H1 (cell line): ENCODE measurements around the gene EPHA8. TPM values are rescaled to one million over a fixed set of nuclear protein-coding genes. Genes with fewer than 3 reads are reported as not detected.

Experiments
- CTCF ChIA-PET: fragments of 300-600 bp; sonication (Branson Sonifier 250); formaldehyde crosslinking; loops from one replicate; lab custom pipeline; 2021; ENCODE audit not compliant: partially characterized antibody; lab: Charles Lee
- POLR2A ChIA-PET: fragments of 300-600 bp; sonication (Branson Sonifier 250); formaldehyde crosslinking; loops from one replicate; lab custom pipeline; 2021; ENCODE audit warnings: inconsistent platforms; ENCODE audit not compliant: partially characterized antibody; lab: Charles Lee
- DNase-seq, 2 experiments: peaks; one replicate each; pipeline versions ENCODE4 v3.0.0 to v3.0.0-alpha.2; 2010 to 2022; ENCODE audit warnings: low spot score in 2 of 2, low read depth in 1 of 2, mixed read lengths in 1 of 2
- FAIRE-seq: peaks from 2 replicates; lab custom pipeline; 2011; peaks lifted over from hg19 to GRCh38; lab: Jason Lieb, UNC
- H2AFZ ChIP-seq: 2 replicates; pipeline ENCODE4 v1.8.1; 2012; ENCODE audit warnings: low read length, inconsistent platforms
- H2AK5ac ChIP-seq: 2 replicates; pipeline ENCODE4 v1.6.1; 2013; ENCODE audit warnings: low read depth, low read length
- H2BK120ac ChIP-seq: replicated peaks from 2 replicates; pipeline ENCODE3; 2013; ENCODE audit warnings: low read depth, low read length, inconsistent platforms
- H2BK12ac ChIP-seq: 2 replicates; pipeline ENCODE4 v1.6.1; 2013; ENCODE audit warnings: low read depth, low read length
- H2BK15ac ChIP-seq: 2 replicates; pipeline ENCODE4 v1.6.1; 2013; ENCODE audit warnings: low read length
- H2BK20ac ChIP-seq: 2 replicates; pipeline ENCODE4 v1.6.1; 2013; ENCODE audit warnings: low read length
- H2BK5ac ChIP-seq: 2 replicates; pipeline ENCODE4 v1.6.1; 2013; ENCODE audit warnings: low read depth, low read length
- H3K14ac ChIP-seq: 2 replicates; pipeline ENCODE4 v1.6.1; 2013; ENCODE audit warnings: inconsistent platforms; ENCODE audit not compliant: insufficient read length
- H3K18ac ChIP-seq: 2 replicates; pipeline ENCODE4 v1.6.1; 2013; ENCODE audit warnings: low read length; ENCODE audit errors: extremely low read depth
- H3K23ac ChIP-seq: 2 replicates; pipeline ENCODE4 v1.6.1; 2013; ENCODE audit warnings: inconsistent platforms; ENCODE audit not compliant: insufficient read length
- H3K23me2 ChIP-seq: 2 replicates; pipeline ENCODE4 v1.6.1; 2013; ENCODE audit warnings: low read depth, low read length
- H3K27ac ChIP-seq: 2 replicates; pipeline ENCODE4 v1.6.1; 2011; ENCODE audit warnings: low read depth, low read length, inconsistent platforms
- H3K27me3 ChIP-seq, 4 experiments: replicated peaks in 1 of 4; 1 replicate in 1 of 4; 2 replicates in 3 of 4; pipeline versions ENCODE4 v1.6.1 to v1.8.1; 2011 to 2013; ENCODE audit warnings: low read length in 3 of 4, mild to moderate bottlenecking in 3 of 4, inconsistent platforms in 2 of 4, mixed read lengths in 2 of 4, moderate library complexity in 1 of 4; ENCODE audit not compliant: control insufficient read depth in 3 of 4, insufficient read depth in 3 of 4; ENCODE audit errors: extremely low read depth in 1 of 4
- H3K36me3 ChIP-seq, 4 experiments: 2 replicates each; pipeline versions ENCODE4 v1.6.1 to v1.8.1; 2011 to 2013; ENCODE audit warnings: mild to moderate bottlenecking in 4 of 4, low read length in 3 of 4, moderate library complexity in 2 of 4, control low read depth in 1 of 4, inconsistent platforms in 1 of 4; ENCODE audit not compliant: insufficient read depth in 4 of 4, control insufficient read depth in 2 of 4
- H3K4ac ChIP-seq: replicated peaks from 2 replicates; pipeline ENCODE3; 2013; ENCODE audit warnings: low read length, low read depth, mixed read lengths, inconsistent platforms; ENCODE audit not compliant: insufficient read length
- H3K4me1 ChIP-seq, 4 experiments: replicated peaks in 1 of 4; 1 replicate in 1 of 4; 2 replicates in 3 of 4; pipeline versions ENCODE4 v1.6.1 to v1.8.1; 2011 to 2013; ENCODE audit warnings: low read length in 3 of 4, inconsistent platforms in 2 of 4, mixed read lengths in 1 of 4; ENCODE audit not compliant: insufficient read depth in 4 of 4, control insufficient read depth in 3 of 4
- H3K4me2 ChIP-seq, 2 experiments: 2 replicates each; pipeline versions ENCODE4 v1.6.1 to v1.8.1; 2011 to 2013; ENCODE audit warnings: low read depth in 2 of 2, low read length in 2 of 2, control low read depth in 1 of 2, inconsistent platforms in 1 of 2, mild to moderate bottlenecking in 1 of 2; ENCODE audit not compliant: insufficient read depth in 1 of 2
- H3K4me3 ChIP-seq, 4 experiments: fragments of 200-600, 300-600 bp in 1 of 4; sonication (generic), shearing (Covaris generic), sonication (Bioruptor Twin) in 1 of 4; 2 replicates each; pipeline versions ENCODE4 v1.5.1 to v1.8.1; 2011 to 2016; ENCODE audit warnings: low read length in 4 of 4, low read depth in 3 of 4, control low read depth in 2 of 4, inconsistent platforms in 2 of 4, mild to moderate bottlenecking in 2 of 4, mixed read lengths in 1 of 4, moderate library complexity in 1 of 4; ENCODE audit not compliant: insufficient read depth in 2 of 4; ENCODE audit errors: extremely low read depth in 1 of 4
- H3K56ac ChIP-seq: replicated peaks from 2 replicates; pipeline ENCODE3; 2013; ENCODE audit warnings: low read depth, mild to moderate bottlenecking, mixed read lengths, low read length, inconsistent platforms; ENCODE audit not compliant: insufficient read length
- H3K79me1 ChIP-seq: 2 replicates; pipeline ENCODE4 v1.6.1; 2013; ENCODE audit warnings: low read depth, low read length, control low read depth
- H3K79me2 ChIP-seq, 2 experiments: 2 replicates each; pipeline versions ENCODE4 v1.6.1 to v1.8.1; 2012 to 2013; ENCODE audit warnings: low read length in 2 of 2, mild to moderate bottlenecking in 2 of 2, inconsistent platforms in 1 of 2; ENCODE audit not compliant: insufficient read depth in 2 of 2, control insufficient read depth in 1 of 2
- H3K9ac ChIP-seq, 4 experiments: replicated peaks in 1 of 4; 1 replicate in 1 of 4; 2 replicates in 3 of 4; pipeline versions ENCODE4 v1.6.1 to v1.8.1; 2011 to 2013; ENCODE audit warnings: low read depth in 3 of 4, low read length in 3 of 4, control low read depth in 2 of 4, mild to moderate bottlenecking in 2 of 4, moderate library complexity in 2 of 4, inconsistent platforms in 1 of 4; ENCODE audit errors: extremely low read depth in 1 of 4
- H3K9me3 ChIP-seq, 2 experiments: 2 replicates each; pipeline versions ENCODE4 v1.6.1 to v1.8.1; 2012 to 2013; ENCODE audit warnings: mild to moderate bottlenecking in 2 of 2, moderate library complexity in 2 of 2, control low read depth in 1 of 2, inconsistent platforms in 1 of 2, low read depth in 1 of 2, low read length in 1 of 2, mixed read lengths in 1 of 2; ENCODE audit not compliant: insufficient read depth in 2 of 2
- H4K20me1 ChIP-seq, 2 experiments: replicated peaks in 1 of 2; 2 replicates each; pipeline versions ENCODE3 to v1.8.1; 2011 to 2013; ENCODE audit warnings: inconsistent platforms in 2 of 2, low read length in 2 of 2, mild to moderate bottlenecking in 1 of 2; ENCODE audit not compliant: insufficient read depth in 2 of 2, control insufficient read depth in 1 of 2
- H4K5ac ChIP-seq: 2 replicates; pipeline ENCODE4 v1.6.1; 2013; ENCODE audit warnings: low read length, low read depth, mixed read lengths, inconsistent platforms; ENCODE audit not compliant: insufficient read length
- H4K8ac ChIP-seq: 2 replicates; pipeline ENCODE4 v1.8.0; 2013; ENCODE audit warnings: mild to moderate bottlenecking, moderate library complexity, low read length, inconsistent platforms; ENCODE audit not compliant: insufficient read depth; ENCODE audit errors: extremely low read depth
- H4K91ac ChIP-seq: replicated peaks from 2 replicates; pipeline ENCODE3; 2013; ENCODE audit warnings: low read length, mixed read lengths, inconsistent platforms; ENCODE audit not compliant: insufficient read length
- CBX5 ChIP-seq: fragments of 300-800, 300-1000 bp; sonication (generic); IDR thresholded peaks from 2 replicates; pipeline ENCODE4 v1.7.1; 2016; ENCODE audit warnings: antibody characterized with exemption, low read length, low read depth
- CHD2 ChIP-seq: IDR thresholded peaks from 2 replicates; pipeline ENCODE4 v1.6.1; 2012; ENCODE audit warnings: low read length, improper control_type of control experiment
- GTF2F1 ChIP-seq: IDR thresholded peaks from 2 replicates; pipeline ENCODE4 v1.6.1; 2012; ENCODE audit warnings: low read depth, low read length, improper control_type of control experiment, borderline replicate concordance
- HDAC6 ChIP-seq: IDR thresholded peaks from one replicate; pipeline ENCODE4 v1.7.1; 2012; ENCODE audit warnings: low read depth, mild to moderate bottlenecking, inconsistent platforms, low read length, moderate library complexity
- JUND ChIP-seq: IDR thresholded peaks from 2 replicates; pipeline ENCODE4 v1.6.1; 2011; ENCODE audit warnings: mild to moderate bottlenecking, improper control_type of control experiment, low read length
- MAFK ChIP-seq: IDR thresholded peaks from 2 replicates; pipeline ENCODE4 v1.6.1; 2012; ENCODE audit warnings: low read depth, mild to moderate bottlenecking, improper control_type of control experiment, low read length
- NANOG ChIP-seq: IDR thresholded peaks from 2 replicates; pipeline ENCODE4 v1.6.1; 2011; ENCODE audit warnings: low read length, low read depth, mild to moderate bottlenecking, inconsistent platforms; ENCODE audit not compliant: insufficient read depth, poor library complexity, severe bottlenecking
- PHF8 ChIP-seq: fragments of 200-600 bp; sonication (generic); conservative IDR thresholded peaks from 2 replicates; pipeline ENCODE4 v1.7.1; 2012; ENCODE audit warnings: low read depth, mild to moderate bottlenecking, inconsistent platforms, low read length, moderate library complexity
- POLR2AphosphoS5 ChIP-seq: IDR thresholded peaks from 2 replicates; pipeline ENCODE4 v1.6.1; 2011; ENCODE audit warnings: low read depth, low read length
- RNF2 ChIP-seq: fragments of 200-900, 300-1000 bp; sonication (generic); IDR thresholded peaks from 2 replicates; pipeline ENCODE4 v1.7.1; 2016; ENCODE audit warnings: borderline replicate concordance, low read depth, mild to moderate bottlenecking, antibody characterized with exemption, low read length; ENCODE audit not compliant: poor library complexity, severe bottlenecking; ENCODE audit errors: missing control alignments
- SIX5 ChIP-seq: IDR thresholded peaks from 2 replicates; pipeline ENCODE4 v1.6.1; 2011; ENCODE audit warnings: mild to moderate bottlenecking, low read depth, low read length
- TBP ChIP-seq: IDR thresholded peaks from 2 replicates; pipeline ENCODE4 v1.6.1; 2011; ENCODE audit warnings: low read depth, low read length, improper control_type of control experiment
- TCF12 ChIP-seq: IDR thresholded peaks from 2 replicates; pipeline ENCODE4 v1.6.1; 2011; ENCODE audit warnings: low read depth, mild to moderate bottlenecking, low read length
- WGBS, 2 experiments: shearing (Covaris generic) in 1 of 2; methylation state at CpG; one replicate each; pipeline versions ENCODE4 v1.1.6 to v1.1.7; 2013 to 2015; ENCODE audit warnings: low lambda C conversion rate in 2 of 2, mixed read lengths in 2 of 2, inconsistent platforms in 1 of 2, low coverage in 1 of 2, missing lambda C conversion rate in 1 of 2; ENCODE audit not compliant: insufficient replicate concordance in 2 of 2, insufficient coverage in 1 of 2, insufficient read length in 1 of 2; ENCODE audit errors: extremely low coverage in 1 of 2, missing lambda C conversion rate in 1 of 2; 5-methylcytosine and 5-hydroxymethylcytosine counted together
- polyA plus RNA-seq, 7 experiments: library from polyadenylated mRNA; depleted of rRNA in 3 of 7; stranded (reverse) in 5 of 7; unstranded in 2 of 7; fragments of >200 nt in 5 of 7; fragments of 200-250 nt in 2 of 7; gene quantifications; 1 replicate in 5 of 7; 2 replicates in 1 of 7; 4 replicates in 1 of 7; pipeline versions ENCODE4 v1.2.1 to v1.2.3, GENCODE V29; 2011 to 2013; ENCODE audit warnings: missing spikeins in 2 of 7, mixed read lengths in 2 of 7
- total RNA-seq: library from RNA; stranded (reverse); fragmentation: NEBNext Ultra II Directional; extraction: Animal tissue kit (Norgen Biotek cat#: 25700); gene quantifications from 2 replicates; pipeline ENCODE4 v1.2.1, GENCODE V29; 2021
- TF ChIP-seq, protein P1 (sequence below): IDR thresholded peaks from 2 replicates; pipeline ENCODE4 v1.6.1; 2011; ENCODE audit warnings: low read depth, mild to moderate bottlenecking, low read length; ENCODE audit not compliant: insufficient read depth

The EPHA8 gene
- total and polyA plus RNA-seq, 2 of the 8 experiments (the other 6 are each of a cell fraction or from before 2014, with no cell fraction given), result 4.0 to 8.4 TPM

DNA sequence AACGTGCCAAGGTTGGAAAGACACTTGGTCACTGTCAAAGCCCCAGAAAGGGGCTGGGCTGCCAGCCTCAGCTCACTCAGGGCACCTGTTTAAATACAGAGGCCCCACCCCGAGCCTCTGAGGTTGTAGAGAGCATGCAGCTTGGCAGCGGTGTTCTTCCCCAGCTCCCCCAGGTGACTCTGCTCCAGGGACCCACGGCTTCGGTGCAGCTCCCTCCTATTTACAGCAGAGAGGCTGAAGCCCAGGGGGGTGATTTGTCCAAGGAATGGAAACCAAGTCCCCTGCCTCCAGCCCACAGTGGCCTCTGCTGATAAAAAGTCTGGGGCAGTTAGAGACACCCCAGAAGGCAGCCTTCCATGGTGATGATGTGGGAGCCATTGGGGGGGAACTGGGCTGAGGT lies 64.0 kb downstream of the EPHA8 start:
- no peaks in the 10 kb centered on the region for H3K27me3 ChIP-seq
- H3K9me3 ChIP-seq, result no peaks in the 10 kb centered on the region
- H4K20me1 ChIP-seq, result peaks cover 0 to 3% of the 10 kb centered on the region in 2 experiments
- no peak overlapping the region for H2AFZ ChIP-seq
- no peak overlapping the region for H3K4ac ChIP-seq
- no peaks in the 10 kb centered on the region for H3K79me1 ChIP-seq
- no peak overlapping the region for H4K91ac ChIP-seq
- H3K4me2 ChIP-seq, result no peak overlapping the region
- DNase-seq (no peak), FAIRE-seq (no peak)
- no peak overlapping the region for H4K5ac ChIP-seq
- no peak overlapping the region for H2AK5ac ChIP-seq
- H4K8ac ChIP-seq, result peak overlapping the region; percentile 4; the same call in 1 of the 2 replicates
- H3K4me3 ChIP-seq, result no peak overlapping the region
- no peak overlapping the region for H3K9ac ChIP-seq
- WGBS, 2 experiments, result 81% methylated on average over 5 of the region's 5 CpGs; no CpG with 5 or more reads in 1 of the 2 experiments
- CTCF ChIA-PET, result interaction anchor here (1.4 to 1.7 kb wide), 2 partner anchors 15 to 20 kb away, joined by 4 read pairs; no protein-coding TSS in a partner anchor
- no peak overlapping the region for H3K18ac ChIP-seq
- no peak overlapping the region for H3K27ac ChIP-seq
- H2BK5ac ChIP-seq, result no peak overlapping the region
- no peak overlapping the region for H3K56ac ChIP-seq
- H2BK12ac ChIP-seq, result no peak overlapping the region
- H2BK120ac ChIP-seq, result no peak overlapping the region
- no peaks in the 10 kb centered on the region for H3K36me3 ChIP-seq
- no peak overlapping the region for H3K14ac ChIP-seq
- H3K23ac ChIP-seq, result no peak overlapping the region
- no peak overlapping the region for H2BK20ac ChIP-seq
- H3K4me1 ChIP-seq, result peaks cover 6 to 33% (median 21%) of the 10 kb centered on the region in 4 experiments
- no peak overlapping the region for H2BK15ac ChIP-seq
- no peaks in the 10 kb centered on the region for H3K79me2 ChIP-seq
- POLR2A ChIA-PET, result interaction anchor here (1.6 kb wide), 1 partner anchor 12 kb away, joined by 4 read pairs; no protein-coding TSS in a partner anchor
- H3K23me2 ChIP-seq, result no peaks in the 10 kb centered on the region; the same call in 1 of the 2 replicates
- no peak for TF ChIP-seq CHD2
- no peak for TF ChIP-seq NANOG
- TF ChIP-seq TCF12, result no peak
- no peak for TF ChIP-seq GTF2F1
- no peak for TF ChIP-seq RNF2
- TF ChIP-seq, protein P1, sequence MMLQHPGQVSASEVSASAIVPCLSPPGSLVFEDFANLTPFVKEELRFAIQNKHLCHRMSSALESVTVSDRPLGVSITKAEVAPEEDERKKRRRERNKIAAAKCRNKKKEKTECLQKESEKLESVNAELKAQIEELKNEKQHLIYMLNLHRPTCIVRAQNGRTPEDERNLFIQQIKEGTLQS, result no peak
- TF ChIP-seq CBX5, result no peak
- TF ChIP-seq SIX5, result no peak
- TF ChIP-seq PHF8, result no peak
- TF ChIP-seq HDAC6, result no peak
- no peak for TF ChIP-seq MAFK
- no peak for TF ChIP-seq POLR2AphosphoS5
- no peak for TF ChIP-seq JUND
- no peak for TF ChIP-seq TBP
